ENCODE results near the gene CHST11. TPM values are rescaled to one million over a fixed set of nuclear protein-coding genes. Genes with fewer than 3 reads are reported as not detected.

The CHST11 gene
- total and polyA plus RNA-seq, 2 of the 4 experiments (the other 2 are of a cell fraction), result 1.4 to 2.7 TPM

DNA sequence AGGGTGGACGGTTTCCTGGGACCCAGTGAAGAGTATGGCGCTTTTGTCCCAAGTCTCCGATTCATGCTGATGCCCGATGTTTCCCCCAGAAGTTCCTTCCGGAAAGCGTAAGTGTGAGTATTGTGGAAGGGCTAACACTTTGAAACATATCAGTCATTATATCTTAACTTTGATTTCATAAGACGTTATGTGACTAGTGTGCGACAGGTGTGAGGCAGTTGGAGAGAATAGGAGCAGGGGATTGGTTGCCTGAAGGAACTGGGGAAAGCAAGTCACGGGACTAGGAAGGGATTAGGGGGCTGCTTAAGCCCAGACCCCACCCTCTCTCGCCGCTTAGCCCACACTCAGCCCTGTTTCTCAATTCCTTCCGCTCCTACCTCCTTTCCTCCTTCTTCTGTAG, 154.9 kb downstream of the CHST11 start:
- Histone ChIP-seq H3K9me1 (ENCODE audit: insufficient read depth, low read length) (peaks cover 3% of the 10 kb centered on the region; the same call in 1 of the 2 replicates), H3K79me1 (ENCODE audit: low read depth in 1 of 2, low read length in 2 of 2) (no peaks in the 10 kb centered on the region), H2AK9ac (replicated peaks; ENCODE audit: low read depth, low read length, poor library complexity) (no peak overlapping the region), H2BK15ac (ENCODE audit: low read depth, low read length) (no peak overlapping the region), H4K91ac (ENCODE audit: insufficient read depth, low read depth, low read length) (no peak overlapping the region), H3K27ac (ENCODE audit: insufficient read depth, low read length) (no peak overlapping the region), H3K18ac (ENCODE audit: low read depth, low read length) (no peak overlapping the region), H3K4ac (ENCODE audit: low read depth, low read length) (no peak overlapping the region), H3K14ac (replicated peaks; ENCODE audit: low read depth, low read length) (no peak overlapping the region), H3K4me3 (ENCODE audit: insufficient read depth, low read depth, low read length) (no peak overlapping the region), H3K4me2 (ENCODE audit: low read depth, low read length) (no peak overlapping the region), H3K9me3 (ENCODE audit: control insufficient read depth, insufficient read depth, low read length) (no peaks in the 10 kb centered on the region), H4K20me1 (ENCODE audit: insufficient read depth, low read length) (no peaks in the 10 kb centered on the region; the same call in 1 of the 2 replicates), H3K9ac (ENCODE audit: low read depth, low read length) (no peak overlapping the region), H2BK20ac (ENCODE audit: low read depth, low read length) (no peak overlapping the region), H2AFZ (replicated peaks; ENCODE audit: low read length, poor library complexity) (no peak overlapping the region), H3K56ac (ENCODE audit: extremely low read depth, insufficient read depth, low read length) (no peak overlapping the region), H2BK5ac (ENCODE audit: low read depth, low read length, poor library complexity, severe bottlenecking) (no peak overlapping the region), H3K27me3 (ENCODE audit: control insufficient read depth, insufficient read depth, low read length) (peaks cover under 1% of the 10 kb centered on the region), H2AK5ac (ENCODE audit: low read depth, low read length) (no peak overlapping the region), H3K23ac (ENCODE audit: low read depth, low read length) (no peak overlapping the region), H3K36me3 (ENCODE audit: control insufficient read depth, insufficient read depth, low read length) (no peaks in the 10 kb centered on the region), H4K8ac (ENCODE audit: low read depth in 2 of 2, low read length in 2 of 2) (no peak overlapping the region), H4K5ac (ENCODE audit: low read depth, low read length) (no peak overlapping the region), H3K4me1 (ENCODE audit: control insufficient read depth, insufficient read depth, low read length) (no peaks in the 10 kb centered on the region), H2BK120ac (ENCODE audit: low read depth, low read length) (no peak overlapping the region)
- no peak for DNase-seq
- dilution Hi-C loops (cut with HindIII; ENCODE audit: low sequenced_read_pairs, unreplicated experiment) (no loop called here), in situ Hi-C loops (cut with MboI; ENCODE audit: low sequenced_read_pairs) (no loop called here), intact Hi-C loops (cut with micrococcal nuclease) (no loop called here)
- ChIA-PET POLR2A (ENCODE audit: unreplicated experiment) (no interaction called here), CTCF (interaction anchor here (0.5 to 1.1 kb wide), 2 partner anchors 24 to 36 kb away, joined by 3 read pairs; no protein-coding TSS in a partner anchor)
- no peak for ATAC-seq (ENCODE audit: low read depth)
- TF ChIP-seq CEBPB (IDR thresholded peaks at IDR 0.05; ENCODE audit: low read depth, low read length) (no peak), MXI1 (IDR thresholded peaks at IDR 0.05; ENCODE audit: borderline replicate concordance, low read depth, low read length) (no peak), SMC3 (IDR thresholded peaks at IDR 0.05; ENCODE audit: low read depth, low read length) (no peak), RCOR1 (IDR thresholded peaks at IDR 0.05; ENCODE audit: insufficient replicate concordance, low read length) (no peak), MAFK (IDR thresholded peaks at IDR 0.05; ENCODE audit: low read depth, low read length) (no peak), BHLHE40 (IDR thresholded peaks at IDR 0.05; ENCODE audit: low read depth, low read length) (no peak), NFE2L2 (IDR thresholded peaks at IDR 0.05; ENCODE audit: low read depth, low read length) (no peak), POLR2A (IDR thresholded peaks at IDR 0.05; ENCODE audit: low read depth, low read length) (no peak), FOS (IDR thresholded peaks at IDR 0.05; ENCODE audit: low read depth, low read length) (no peak), CHD1 (IDR thresholded peaks at IDR 0.05; ENCODE audit: low read depth, low read length) (no peak), RFX5 (IDR thresholded peaks at IDR 0.05; ENCODE audit: low read depth, low read length) (no peak)
- TF ChIP-seq, protein P1, sequence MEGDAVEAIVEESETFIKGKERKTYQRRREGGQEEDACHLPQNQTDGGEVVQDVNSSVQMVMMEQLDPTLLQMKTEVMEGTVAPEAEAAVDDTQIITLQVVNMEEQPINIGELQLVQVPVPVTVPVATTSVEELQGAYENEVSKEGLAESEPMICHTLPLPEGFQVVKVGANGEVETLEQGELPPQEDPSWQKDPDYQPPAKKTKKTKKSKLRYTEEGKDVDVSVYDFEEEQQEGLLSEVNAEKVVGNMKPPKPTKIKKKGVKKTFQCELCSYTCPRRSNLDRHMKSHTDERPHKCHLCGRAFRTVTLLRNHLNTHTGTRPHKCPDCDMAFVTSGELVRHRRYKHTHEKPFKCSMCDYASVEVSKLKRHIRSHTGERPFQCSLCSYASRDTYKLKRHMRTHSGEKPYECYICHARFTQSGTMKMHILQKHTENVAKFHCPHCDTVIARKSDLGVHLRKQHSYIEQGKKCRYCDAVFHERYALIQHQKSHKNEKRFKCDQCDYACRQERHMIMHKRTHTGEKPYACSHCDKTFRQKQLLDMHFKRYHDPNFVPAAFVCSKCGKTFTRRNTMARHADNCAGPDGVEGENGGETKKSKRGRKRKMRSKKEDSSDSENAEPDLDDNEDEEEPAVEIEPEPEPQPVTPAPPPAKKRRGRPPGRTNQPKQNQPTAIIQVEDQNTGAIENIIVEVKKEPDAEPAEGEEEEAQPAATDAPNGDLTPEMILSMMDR (conservative IDR thresholded peaks at IDR 0.05; ENCODE audit: low read depth, low read length), result no peak
- TF ChIP-seq, protein P2, sequence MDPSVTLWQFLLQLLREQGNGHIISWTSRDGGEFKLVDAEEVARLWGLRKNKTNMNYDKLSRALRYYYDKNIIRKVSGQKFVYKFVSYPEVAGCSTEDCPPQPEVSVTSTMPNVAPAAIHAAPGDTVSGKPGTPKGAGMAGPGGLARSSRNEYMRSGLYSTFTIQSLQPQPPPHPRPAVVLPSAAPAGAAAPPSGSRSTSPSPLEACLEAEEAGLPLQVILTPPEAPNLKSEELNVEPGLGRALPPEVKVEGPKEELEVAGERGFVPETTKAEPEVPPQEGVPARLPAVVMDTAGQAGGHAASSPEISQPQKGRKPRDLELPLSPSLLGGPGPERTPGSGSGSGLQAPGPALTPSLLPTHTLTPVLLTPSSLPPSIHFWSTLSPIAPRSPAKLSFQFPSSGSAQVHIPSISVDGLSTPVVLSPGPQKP (IDR thresholded peaks at IDR 0.05; ENCODE audit: borderline replicate concordance, low read depth, low read length), result no peak
- TF ChIP-seq, protein P3, sequence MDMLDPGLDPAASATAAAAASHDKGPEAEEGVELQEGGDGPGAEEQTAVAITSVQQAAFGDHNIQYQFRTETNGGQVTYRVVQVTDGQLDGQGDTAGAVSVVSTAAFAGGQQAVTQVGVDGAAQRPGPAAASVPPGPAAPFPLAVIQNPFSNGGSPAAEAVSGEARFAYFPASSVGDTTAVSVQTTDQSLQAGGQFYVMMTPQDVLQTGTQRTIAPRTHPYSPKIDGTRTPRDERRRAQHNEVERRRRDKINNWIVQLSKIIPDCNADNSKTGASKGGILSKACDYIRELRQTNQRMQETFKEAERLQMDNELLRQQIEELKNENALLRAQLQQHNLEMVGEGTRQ (IDR thresholded peaks at IDR 0.05; ENCODE audit: low read depth, low read length), result no peak
- BruUV-seq (replicated peaks), result no TSS peak
- 90% methylated on average over 3 of the region's 12 CpGs; no CpG with 5 or more reads in 1 of the 2 experiments for WGBS, 2 experiments (ENCODE audit: extremely low coverage in 2 of 2, insufficient read length in 1 of 2)
